Stimulated activated CD4-positive, alpha-beta T cell treated with anti-CD3 and anti-CD28 coated beads, Interleukin-2, amount 100 ng/mL, for 48 hours (primary cell): ENCODE data around the gene LACRT.

Source experiments
- DNase-seq, 2 donors: peaks; one replicate each; pipeline ENCODE4 v3.0.0-alpha.2; 2020

LACRT gene

GRCh38 chr12:54598970-54599369 lies 35.7 kb downstream of the LACRT start:
- DNase-seq, result no peak

- peak; percentile 54 to 59 for DNase-seq
Observed at GRCh38 chr12:54596526-54596946, 38.2 kb downstream of the LACRT start.

GRCh38 chr12:54595471-54595870 lies 39.2 kb downstream of the LACRT start:
- DNase-seq, result no peak

- DNase-seq, result no peak
Observed at GRCh38 chr12:54593725-54594124, 41.0 kb downstream of the LACRT start.

- DNase-seq, result no peak
Observed at GRCh38 chr12:54593135-54593534, 41.6 kb downstream of the LACRT start.

- no peak for DNase-seq
Observed at GRCh38 chr12:54592316-54592715, 42.4 kb downstream of the LACRT start.

- DNase-seq, result no peak
Observed at GRCh38 chr12:54590978-54591591, 43.6 kb downstream of the LACRT start.

- DNase-seq, result no peak
Observed at GRCh38 chr12:54589964-54590363, 44.7 kb downstream of the LACRT start.

GRCh38 chr12:54588890-54589267 lies 45.8 kb downstream of the LACRT start:
- no peak for DNase-seq

- no peak for DNase-seq
Observed at GRCh38 chr12:54588110-54588889, 46.4 kb downstream of the LACRT start, which contains the start of gene PPP1R1A. Gene PPP1R1A, minus strand, starts transcription at chr12:54588659. Its CDS starts 171 bp downstream, at chr12:54588488.

GRCh38 chr12:54587315-54587873 lies 47.3 kb downstream of the LACRT start:
- no peak for DNase-seq

GRCh38 chr12:54586620-54587019 lies 48.1 kb downstream of the LACRT start:
- DNase-seq, result no peak

GRCh38 chr12:54585243-54585642 lies 49.5 kb downstream of the LACRT start:
- DNase-seq, result no peak

GRCh38 chr12:54584128-54584527 lies 50.6 kb downstream of the LACRT start:
- no peak for DNase-seq

- no peak for DNase-seq
Observed at GRCh38 chr12:54583726-54584125, 51.0 kb downstream of the LACRT start.

- DNase-seq, result no peak
Observed at GRCh38 chr12:54581412-54581811, 53.3 kb downstream of the LACRT start.
